ENCODE data around the gene NTSR1. TPM values are rescaled to one million over a fixed set of nuclear protein-coding genes. Genes with fewer than 3 reads are reported as not detected.

Gene NTSR1
- total RNA-seq, 2 experiments from 2014 or later, result 0.55 to 0.56 TPM

DNA sequence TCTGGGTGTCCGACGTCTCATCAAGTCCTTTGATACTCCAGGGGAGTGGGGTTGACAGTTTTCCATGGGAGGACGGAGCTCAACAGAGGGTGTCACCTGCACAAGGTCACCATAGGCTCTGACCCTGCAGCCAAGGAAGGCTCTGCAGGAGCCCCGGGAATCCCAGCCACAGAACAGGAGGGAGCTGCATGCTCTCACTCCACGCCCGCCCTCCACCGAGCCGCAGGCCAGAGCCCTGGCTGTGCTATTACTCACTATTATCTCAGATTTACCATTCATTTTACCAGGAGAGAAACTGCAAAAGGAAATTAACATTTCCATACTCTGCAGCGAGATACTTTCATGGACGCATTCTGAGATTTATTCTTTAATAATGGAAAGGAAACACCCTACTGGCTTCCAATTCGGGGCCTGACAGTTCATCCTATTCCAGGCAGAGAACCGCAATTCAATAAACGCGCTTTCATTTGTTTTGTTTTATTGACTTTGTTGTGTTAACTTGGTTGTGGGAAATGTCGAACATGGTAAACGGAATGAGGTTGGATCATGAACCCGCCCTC, 18.3 kb upstream of the NTSR1 start:
- intact Hi-C loops (cut with DNase I, micrococcal nuclease), result no loop called here
- H3K4me1 Mint-ChIP-seq (ENCODE audit: low read depth), result peaks cover 15% of the 10 kb centered on the region

DNA sequence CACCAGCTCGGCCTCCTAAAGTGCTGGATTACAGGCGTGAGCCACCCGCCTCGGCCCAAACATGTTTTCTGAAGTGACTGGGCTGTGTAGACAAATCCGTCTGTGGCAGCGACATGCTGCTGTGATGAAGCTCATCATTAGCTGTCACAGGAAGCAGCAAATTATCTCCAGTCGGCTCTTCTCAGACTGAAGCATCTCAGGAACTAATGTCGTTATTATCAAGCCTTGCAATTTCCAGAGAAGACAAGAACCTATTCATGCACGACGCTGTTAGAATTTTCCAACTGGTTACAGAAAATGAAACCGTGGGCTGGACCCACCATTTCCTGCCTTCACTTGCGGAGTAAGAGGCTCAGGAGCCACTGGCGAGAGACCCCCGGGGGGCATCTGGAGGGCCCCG, 17.1 kb upstream of the NTSR1 start:
- Histone ChIP-seq H3K27me3 (ENCODE audit: control insufficient read depth in 1 of 2, insufficient read depth in 2 of 2, low read length in 2 of 2) (peaks cover 3 to 4% of the 10 kb centered on the region in 2 experiments), H3K27ac (ENCODE audit: low read depth in 1 of 2, low read length in 2 of 2) (no peak overlapping the region), H3K9me3 (ENCODE audit: control insufficient read depth in 1 of 2, insufficient read depth in 1 of 2, low read length in 2 of 2) (no peaks in the 10 kb centered on the region), H3K4me3 (ENCODE audit: low read length) (no peak overlapping the region), H3K36me3 (ENCODE audit: insufficient read depth, low read length) (no peaks in the 10 kb centered on the region), H3K4me1 (ENCODE audit: insufficient read depth, low read length) (peaks cover 6% of the 10 kb centered on the region)
- no peak for TF ChIP-seq CTCF (IDR thresholded peaks at IDR 0.05)
- DNase-seq (no peak), ATAC-seq (ENCODE audit: poor library complexity) (no peak)
- Mint-ChIP-seq H3K4me1 (ENCODE audit: low read depth) (peaks cover 15% of the 10 kb centered on the region), H3K9me3 (no peaks in the 10 kb centered on the region), H3K27ac (no peak overlapping the region), H3K36me3 (ENCODE audit: low read depth) (no peaks in the 10 kb centered on the region), H3K27me3 (no peaks in the 10 kb centered on the region), H3K4me3 (no peak overlapping the region)
- POLR2A ChIA-PET, result no interaction called here
- intact Hi-C loops (cut with DNase I, micrococcal nuclease), result no loop called here
- CTCF ChIA-PET, result no interaction called here

More for the DNA sequence above, 18.3 kb upstream of the NTSR1 start:
- Mint-ChIP-seq H3K36me3 (ENCODE audit: low read depth) (no peaks in the 10 kb centered on the region), H3K27ac (no peak overlapping the region), H3K4me3 (no peak overlapping the region), H3K27me3 (no peaks in the 10 kb centered on the region), H3K9me3 (no peaks in the 10 kb centered on the region)
- no peak overlapping the region for H3K27ac ChIP-seq (ENCODE audit: low read depth in 1 of 2, low read length in 2 of 2)
- no peaks in the 10 kb centered on the region for H3K9me3 ChIP-seq (ENCODE audit: control insufficient read depth in 1 of 2, insufficient read depth in 1 of 2, low read length in 2 of 2)
- no peaks in the 10 kb centered on the region for H3K36me3 ChIP-seq (ENCODE audit: insufficient read depth, low read length)
- DNase-seq (no peak), ATAC-seq (ENCODE audit: poor library complexity) (no peak)
- CTCF ChIA-PET, result no interaction called here
- H3K4me1 ChIP-seq (ENCODE audit: insufficient read depth, low read length), result peaks cover 14% of the 10 kb centered on the region
- no peak for TF ChIP-seq CTCF (IDR thresholded peaks at IDR 0.05)
- POLR2A ChIA-PET, result no interaction called here
- H3K4me3 ChIP-seq (ENCODE audit: low read length), result no peak overlapping the region
- peaks cover 3 to 4% of the 10 kb centered on the region in 2 experiments for H3K27me3 ChIP-seq (ENCODE audit: control insufficient read depth in 1 of 2, insufficient read depth in 2 of 2, low read length in 2 of 2)

- POLR2A ChIA-PET, result no interaction called here
- H3K4me1 Mint-ChIP-seq (ENCODE audit: low read depth), result peaks cover 14% of the 10 kb centered on the region
- no peaks in the 10 kb centered on the region for H3K36me3 Mint-ChIP-seq (ENCODE audit: low read depth)
- Histone ChIP-seq H3K27ac (ENCODE audit: low read depth in 1 of 2, low read length in 2 of 2) (no peak overlapping the region), H3K4me3 (ENCODE audit: low read length) (no peak overlapping the region), H3K36me3 (ENCODE audit: insufficient read depth, low read length) (no peaks in the 10 kb centered on the region), H3K9me3 (ENCODE audit: control insufficient read depth in 1 of 2, insufficient read depth in 1 of 2, low read length in 2 of 2) (no peaks in the 10 kb centered on the region), H3K4me1 (ENCODE audit: insufficient read depth, low read length) (peaks cover 6% of the 10 kb centered on the region), H3K27me3 (ENCODE audit: control insufficient read depth in 1 of 2, insufficient read depth in 2 of 2, low read length in 2 of 2) (peaks cover 3 to 4% of the 10 kb centered on the region in 2 experiments)
- H3K4me3 Mint-ChIP-seq, result no peak overlapping the region
- ATAC-seq (ENCODE audit: poor library complexity), result no peak
- intact Hi-C loops (cut with DNase I, micrococcal nuclease), result no loop called here
- no peak overlapping the region for H3K27ac Mint-ChIP-seq
- no peak for TF ChIP-seq CTCF (IDR thresholded peaks at IDR 0.05)
- H3K9me3 Mint-ChIP-seq, result no peaks in the 10 kb centered on the region
- H3K27me3 Mint-ChIP-seq, result no peaks in the 10 kb centered on the region
- DNase-seq, result no peak
- CTCF ChIA-PET, result no interaction called here
Measured at GRCh38 chr20:62692176-62692575, 16.5 kb upstream of the NTSR1 start.

Measured in CD4-positive, alpha-beta T cell (primary cell).